ENCODE data around the gene FOXN4. TPM values are rescaled to one million over a fixed set of nuclear protein-coding genes. Genes with fewer than 3 reads are reported as not detected.

Gene FOXN4
- total RNA-seq, 2 experiments from 2014 or later, result not detected

- peaks cover under 1% of the 10 kb centered on the region for H3K4me1 Mint-ChIP-seq (ENCODE audit: low read depth)
- no peak for ATAC-seq
Measured at GRCh38 chr12:109234012-109234411, 75.1 kb downstream of the FOXN4 start.

GRCh38 chr12:109232731-109233130 is 76.4 kb downstream of the FOXN4 start:
- no peaks in the 10 kb centered on the region for H3K36me3 Mint-ChIP-seq (ENCODE audit: low read depth)
- no peaks in the 10 kb centered on the region for H3K27me3 Mint-ChIP-seq
- no peaks in the 10 kb centered on the region for H3K4me1 Mint-ChIP-seq (ENCODE audit: low read depth)
- ChIA-PET POLR2A (no interaction called here), CTCF (no interaction called here)
- no peaks in the 10 kb centered on the region for H3K9me3 Mint-ChIP-seq
- no peak overlapping the region for H3K27ac Mint-ChIP-seq
- intact Hi-C loops (cut with micrococcal nuclease), result no loop called here
- no peak overlapping the region for H3K4me3 Mint-ChIP-seq
- ATAC-seq (no peak), DNase-seq (no peak)
- TF ChIP-seq, protein P1, sequence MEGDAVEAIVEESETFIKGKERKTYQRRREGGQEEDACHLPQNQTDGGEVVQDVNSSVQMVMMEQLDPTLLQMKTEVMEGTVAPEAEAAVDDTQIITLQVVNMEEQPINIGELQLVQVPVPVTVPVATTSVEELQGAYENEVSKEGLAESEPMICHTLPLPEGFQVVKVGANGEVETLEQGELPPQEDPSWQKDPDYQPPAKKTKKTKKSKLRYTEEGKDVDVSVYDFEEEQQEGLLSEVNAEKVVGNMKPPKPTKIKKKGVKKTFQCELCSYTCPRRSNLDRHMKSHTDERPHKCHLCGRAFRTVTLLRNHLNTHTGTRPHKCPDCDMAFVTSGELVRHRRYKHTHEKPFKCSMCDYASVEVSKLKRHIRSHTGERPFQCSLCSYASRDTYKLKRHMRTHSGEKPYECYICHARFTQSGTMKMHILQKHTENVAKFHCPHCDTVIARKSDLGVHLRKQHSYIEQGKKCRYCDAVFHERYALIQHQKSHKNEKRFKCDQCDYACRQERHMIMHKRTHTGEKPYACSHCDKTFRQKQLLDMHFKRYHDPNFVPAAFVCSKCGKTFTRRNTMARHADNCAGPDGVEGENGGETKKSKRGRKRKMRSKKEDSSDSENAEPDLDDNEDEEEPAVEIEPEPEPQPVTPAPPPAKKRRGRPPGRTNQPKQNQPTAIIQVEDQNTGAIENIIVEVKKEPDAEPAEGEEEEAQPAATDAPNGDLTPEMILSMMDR (IDR thresholded peaks at IDR 0.05), result no peak

More at GRCh38 chr12:109234012-109234411, 75.1 kb downstream of the FOXN4 start:
- no peak for DNase-seq
- Mint-ChIP-seq H3K27me3 (no peaks in the 10 kb centered on the region), H3K36me3 (ENCODE audit: low read depth) (peaks cover under 1% of the 10 kb centered on the region), H3K9me3 (no peaks in the 10 kb centered on the region), H3K27ac (no peak overlapping the region), H3K4me3 (no peak overlapping the region)
- intact Hi-C loops (cut with micrococcal nuclease), result no loop called here
- TF ChIP-seq, protein P1 (IDR thresholded peaks at IDR 0.05), result no peak
- POLR2A ChIA-PET, result no interaction called here
- CTCF ChIA-PET, result no interaction called here

DNA sequence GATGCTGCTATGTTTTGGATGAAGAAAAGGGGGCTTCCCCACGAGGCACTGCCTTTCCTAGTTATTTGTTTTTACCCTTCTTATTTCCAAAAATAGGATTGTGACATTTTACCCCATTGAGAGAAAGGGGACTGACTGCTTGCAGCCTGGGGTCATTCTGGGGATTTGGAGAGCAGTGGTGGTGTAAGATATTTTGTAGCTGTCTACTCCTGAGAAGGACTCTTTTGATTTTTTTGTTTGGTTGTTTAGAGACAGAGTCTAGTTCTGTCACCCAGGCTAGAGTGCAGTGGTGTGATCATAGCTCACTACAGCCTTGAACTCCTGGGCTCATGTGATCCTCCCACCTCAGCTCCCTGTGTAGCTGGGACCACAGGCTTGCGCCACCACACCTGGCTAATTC is 78.9 kb downstream of the FOXN4 start:
- DNase-seq, result no peak
- Mint-ChIP-seq H3K4me1 (ENCODE audit: low read depth) (no peaks in the 10 kb centered on the region), H3K9me3 (no peaks in the 10 kb centered on the region), H3K4me3 (no peak overlapping the region), H3K27ac (no peak overlapping the region), H3K27me3 (no peaks in the 10 kb centered on the region), H3K36me3 (ENCODE audit: low read depth) (no peaks in the 10 kb centered on the region)
- ChIA-PET POLR2A (no interaction called here), CTCF (no interaction called here)
- TF ChIP-seq, protein P1 (IDR thresholded peaks at IDR 0.05), result no peak
- intact Hi-C loops (cut with micrococcal nuclease), result no loop called here
- ATAC-seq, result no peak

DNA sequence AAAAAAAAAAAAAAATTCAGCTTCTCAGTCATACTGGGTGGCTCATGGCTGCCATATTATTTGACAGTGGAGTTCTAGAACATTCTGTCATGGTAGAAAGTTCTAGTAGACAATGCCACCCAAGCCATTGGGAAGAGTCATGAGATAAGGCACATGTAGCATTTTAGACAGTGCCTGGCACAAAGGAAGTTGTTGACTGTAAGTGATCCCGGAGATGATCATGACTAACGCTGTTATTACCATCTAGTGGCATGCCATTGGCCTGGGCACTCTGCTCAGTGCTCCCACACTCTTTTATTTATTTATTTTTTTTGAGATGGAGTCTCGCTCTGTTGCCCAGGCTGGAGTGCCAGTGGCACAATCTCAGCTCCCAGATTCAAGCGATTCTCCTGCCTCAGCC is 80.4 kb downstream of the FOXN4 start:
- intact Hi-C loops (cut with micrococcal nuclease), result no loop called here
- no peak for DNase-seq
- Mint-ChIP-seq H3K9me3 (no peaks in the 10 kb centered on the region), H3K36me3 (ENCODE audit: low read depth) (no peaks in the 10 kb centered on the region), H3K4me3 (no peak overlapping the region), H3K27ac (no peak overlapping the region), H3K27me3 (no peaks in the 10 kb centered on the region), H3K4me1 (ENCODE audit: low read depth) (no peaks in the 10 kb centered on the region)
- ChIA-PET POLR2A (no interaction called here), CTCF (no interaction called here)
- no peak for ATAC-seq
- TF ChIP-seq, protein P1 (IDR thresholded peaks at IDR 0.05), result no peak

Other genes starting within 250 kb of the FOXN4 start
- 10 to 100 TPM; 35.6 to 37.8 TPM for gene ALKBH2, start 215.8 kb downstream of the FOXN4 start, total RNA-seq
- 10 to 100 TPM; 86.4 to 93.3 TPM for gene UNG, start 211.7 kb downstream of the FOXN4 start, total RNA-seq
- 10 to 100 TPM in 1 of 2 experiments, 1 to 10 TPM in 1; 8.7 to 11.2 TPM for gene ACACB, start 192.7 kb downstream of the FOXN4 start, total RNA-seq
- gene MYO1H, start 38.6 kb upstream of the FOXN4 start, total RNA-seq, result not detected
- gene KCTD10, start 168.0 kb upstream of the FOXN4 start, total RNA-seq, result 10 to 100 TPM; 37.4 to 38.2 TPM
- gene UBE3B, start 168.3 kb upstream of the FOXN4 start, total RNA-seq, result 10 to 100 TPM; 22.5 to 24.9 TPM

Data from activated CD8-positive, alpha-beta T cell treated with anti-CD3 and anti-CD28 coated beads for 36 hours (primary cell).